Omental fat pad (tissue), 4 donors: ENCODE measurements around the gene AURKAIP1. TPM values are rescaled to one million over a fixed set of nuclear protein-coding genes. Genes with fewer than 3 reads are reported as not detected.
A peak's percentile ranks its signal among the peaks of the same experiment; 100 is the strongest.
"Not testable (repeated sequence)": the region's sequence is repeated elsewhere in the genome, so short reads cannot be mapped to it uniquely, and the experiment has no call there.

Source experiments
- ATAC-seq: fragments of 150-250 bp; one replicate; pipeline ENCODE4 v1.9.1; 2016; ENCODE audit warnings: mild to moderate bottlenecking, moderate library complexity; ENCODE audit not compliant: low FRiP score
- DNase-seq: peaks from one replicate; pipeline ENCODE4 v3.0.0-alpha.2; 2019; ENCODE audit warnings: low spot score
- CTCF ChIP-seq, 3 donors: fragments of 450-650 bp; IDR thresholded peaks; one replicate each; pipeline ENCODE4 v1.5.1; 2016 to 2017; ENCODE audit warnings: antibody characterized with exemption in 3 of 3, mild to moderate bottlenecking in 3 of 3, moderate library complexity in 2 of 3
- total RNA-seq, 4 donors: library from RNA; depleted of rRNA; stranded (reverse); fragments of >200 nt; gene quantifications; one replicate each; pipeline ENCODE4 v1.1.0, GENCODE V29; 2016

Gene AURKAIP1
- total RNA-seq, 4 donors from 2014 or later: 96.3 to 115 (median 105) TPM

GRCh38 chr1:1370771-1371300 is 4.2 kb downstream of the AURKAIP1 start:
- ATAC-seq: no peak
- TF ChIP-seq CTCF (IDR thresholded peaks at IDR 0.05): no peak
- no peak for DNase-seq

GRCh38 chr1:1370094-1370493 is 4.9 kb downstream of the AURKAIP1 start:
- not testable (repeated sequence) for DNase-seq, ATAC-seq

GRCh38 chr1:1367315-1367714 is 7.7 kb downstream of the AURKAIP1 start:
- TF ChIP-seq CTCF (IDR thresholded peaks at IDR 0.05): no peak
- ATAC-seq: no peak
- DNase-seq: no peak

- DNase-seq: no peak
- no peak for ATAC-seq
- no peak for TF ChIP-seq CTCF (IDR thresholded peaks at IDR 0.05)
Observed at GRCh38 chr1:1366699-1367066, 8.3 kb downstream of the AURKAIP1 start.

GRCh38 chr1:1365875-1366698 is 8.9 kb downstream of the AURKAIP1 start:
- no peak for TF ChIP-seq CTCF (IDR thresholded peaks at IDR 0.05)
- ATAC-seq: no peak
- DNase-seq: no peak

- no peak for TF ChIP-seq CTCF (IDR thresholded peaks at IDR 0.05)
- DNase-seq (no peak), ATAC-seq (no peak)
Observed at GRCh38 chr1:1364266-1364665, 10.7 kb downstream of the AURKAIP1 start.

GRCh38 chr1:1361982-1362423 is 13.0 kb downstream of the AURKAIP1 start:
- no peak for TF ChIP-seq CTCF (IDR thresholded peaks at IDR 0.05)
- ATAC-seq: peak; percentile 43
- no peak for DNase-seq
